Kidney (tissue), 14 donors: ENCODE measurements around the gene PXDN. TPM values are rescaled to one million over a fixed set of nuclear protein-coding genes. Genes with fewer than 3 reads are reported as not detected.
A peak's percentile ranks its signal among the peaks of the same experiment; 100 is the strongest.

Source experiments
- DNase-seq, 5 donors: peaks; one replicate each; pipeline ENCODE4 v3.0.0-alpha.2; 2013 to 2020
- FAIRE-seq: peaks from 2 replicates; lab custom pipeline; 2012; peaks lifted over from hg19 to GRCh38; lab: Jason Lieb, UNC
- H3K27ac ChIP-seq, 2 donors: one replicate each; pipeline ENCODE4 v1.7.0; 2013; ENCODE audit warnings: low read depth in 2 of 2, low read length in 2 of 2, inconsistent platforms in 1 of 2
- H3K27me3 ChIP-seq: one replicate; pipeline ENCODE4 v1.7.1; 2013; ENCODE audit warnings: low read length, inconsistent platforms; ENCODE audit not compliant: control insufficient read depth, insufficient read depth
- H3K36me3 ChIP-seq, 3 donors: one replicate each; pipeline versions ENCODE4 v1.7.0 to v1.7.1; 2013; ENCODE audit warnings: low read length in 3 of 3, control low read depth in 1 of 3, inconsistent platforms in 1 of 3; ENCODE audit not compliant: insufficient read depth in 3 of 3, control insufficient read depth in 2 of 3
- H3K4me1 ChIP-seq, 3 donors: one replicate each; pipeline versions ENCODE4 v1.7.0 to v1.7.1; 2013; ENCODE audit warnings: low read length in 3 of 3, inconsistent platforms in 1 of 3, low read depth in 1 of 3; ENCODE audit not compliant: control insufficient read depth in 2 of 3, insufficient read depth in 2 of 3
- H3K4me3 ChIP-seq, 3 donors: one replicate each; pipeline versions ENCODE4 v1.7.0 to v1.8.1; 2013; ENCODE audit warnings: low read length in 3 of 3, control low read depth in 1 of 3, inconsistent platforms in 1 of 3
- H3K9ac ChIP-seq, 3 donors: one replicate each; pipeline versions ENCODE4 v1.7.0 to v1.7.1; 2013; ENCODE audit warnings: low read length in 3 of 3, control low read depth in 1 of 3, inconsistent platforms in 1 of 3
- H3K9me3 ChIP-seq, 3 donors: one replicate each; pipeline versions ENCODE4 v1.7.0 to v1.7.1; 2013; ENCODE audit warnings: low read length in 3 of 3, control low read depth in 1 of 3, inconsistent platforms in 1 of 3; ENCODE audit not compliant: control insufficient read depth in 2 of 3, insufficient read depth in 1 of 3
- intact Hi-C: fragments of 100-400 bp; cut with DNase I; formaldehyde crosslinking; loops from one replicate; pipeline ENCODE4 v1.11.1; 2022
- polyA plus RNA-seq: library from polyadenylated mRNA; stranded (reverse); fragments of 350-450 nt; fragmentation: Illumina TruSeq; extraction: RNeasy Lipid Tissue Mini Kit (QIAGEN cat#74804); gene quantifications from one replicate; pipeline ENCODE4 v1.2.3, GENCODE V29; 2014; ENCODE audit warnings: low read depth, low replicate concordance; ENCODE audit not compliant: insufficient read depth
- total RNA-seq: library from RNA; stranded (reverse); fragmentation: NEBNext Ultra II Directional; extraction: Animal tissue kit (Norgen Biotek cat#: 25700); gene quantifications from one replicate; pipeline ENCODE4 v1.2.1, GENCODE V29; 2021
- TF ChIP-seq, protein P1 (sequence below): IDR thresholded peaks from 3 replicates; pipeline ENCODE4 v1.5.1; 2012; ENCODE audit warnings: mild to moderate bottlenecking, moderate library complexity, borderline replicate concordance; ENCODE audit not compliant: insufficient read depth; ENCODE audit errors: extremely low read depth
- donor health status: control.
- donor health status: control.
- donor health status: control.
- donor health status: control.
- donor health status: control.
- donor health status: DM: yes; HTN: yes; CAD: no.
- donor health status: Normal renal cell carcinoma (clear cell type).

PXDN gene
- total and polyA plus RNA-seq, 2 donors from 2014 or later: 4.7 to 42.3 TPM

DNA sequence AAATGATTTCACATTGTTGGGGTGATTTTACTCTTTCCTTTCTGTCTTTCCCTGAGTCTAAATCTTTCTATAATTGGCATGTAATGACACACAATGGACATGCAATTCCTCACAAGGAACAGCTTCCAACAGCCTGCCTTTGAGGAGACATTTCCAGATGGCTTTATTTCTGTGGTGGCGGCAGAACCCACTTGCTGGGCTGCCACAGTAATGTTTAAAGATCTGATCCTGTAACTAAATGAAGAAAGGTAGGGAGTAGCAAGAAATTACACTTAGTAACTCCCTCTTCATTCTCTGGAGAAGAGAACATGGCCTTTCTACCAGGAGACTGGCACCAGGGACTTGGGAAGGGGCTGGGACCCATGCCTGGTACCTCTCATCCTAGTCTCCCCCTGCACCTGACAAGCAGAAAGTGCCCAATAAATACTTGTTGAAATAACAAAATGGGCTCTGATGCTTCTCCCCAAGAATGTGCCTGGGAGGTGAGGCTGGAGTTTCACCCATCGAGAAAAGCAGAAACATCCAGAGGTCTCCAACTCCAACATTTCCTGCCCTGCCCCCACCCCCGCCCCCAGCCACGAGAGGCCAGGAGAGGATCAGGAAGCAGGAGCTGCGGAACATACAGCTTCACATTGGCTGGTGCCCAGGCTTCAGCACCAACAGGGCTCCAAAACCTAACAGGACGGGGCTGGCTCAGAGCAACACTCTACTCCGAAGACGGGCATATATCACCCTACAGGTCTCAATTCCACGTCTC, 92.1 kb downstream of the PXDN start:
- TF ChIP-seq, protein P1, sequence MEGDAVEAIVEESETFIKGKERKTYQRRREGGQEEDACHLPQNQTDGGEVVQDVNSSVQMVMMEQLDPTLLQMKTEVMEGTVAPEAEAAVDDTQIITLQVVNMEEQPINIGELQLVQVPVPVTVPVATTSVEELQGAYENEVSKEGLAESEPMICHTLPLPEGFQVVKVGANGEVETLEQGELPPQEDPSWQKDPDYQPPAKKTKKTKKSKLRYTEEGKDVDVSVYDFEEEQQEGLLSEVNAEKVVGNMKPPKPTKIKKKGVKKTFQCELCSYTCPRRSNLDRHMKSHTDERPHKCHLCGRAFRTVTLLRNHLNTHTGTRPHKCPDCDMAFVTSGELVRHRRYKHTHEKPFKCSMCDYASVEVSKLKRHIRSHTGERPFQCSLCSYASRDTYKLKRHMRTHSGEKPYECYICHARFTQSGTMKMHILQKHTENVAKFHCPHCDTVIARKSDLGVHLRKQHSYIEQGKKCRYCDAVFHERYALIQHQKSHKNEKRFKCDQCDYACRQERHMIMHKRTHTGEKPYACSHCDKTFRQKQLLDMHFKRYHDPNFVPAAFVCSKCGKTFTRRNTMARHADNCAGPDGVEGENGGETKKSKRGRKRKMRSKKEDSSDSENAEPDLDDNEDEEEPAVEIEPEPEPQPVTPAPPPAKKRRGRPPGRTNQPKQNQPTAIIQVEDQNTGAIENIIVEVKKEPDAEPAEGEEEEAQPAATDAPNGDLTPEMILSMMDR: no peak
- H3K9ac ChIP-seq: no peak overlapping the region
- no peaks in the 10 kb centered on the region for H3K27me3 ChIP-seq
- peaks cover 0 to 2% (median 0%) of the 10 kb centered on the region in 3 donors for H3K9me3 ChIP-seq
- H3K36me3 ChIP-seq: peaks cover 0 to 4% (median 0%) of the 10 kb centered on the region in 3 donors
- no peak for FAIRE-seq
- peak overlapping the region; percentile 33 to 63 for H3K27ac ChIP-seq
- H3K4me3 ChIP-seq: no peak overlapping the region
- H3K4me1 ChIP-seq: peaks cover 0 to 6% (median 0%) of the 10 kb centered on the region in 3 donors
- DNase-seq: peak in 2 of 5 donors; percentile 18 to 28
- intact Hi-C loops: no loop called here

DNA sequence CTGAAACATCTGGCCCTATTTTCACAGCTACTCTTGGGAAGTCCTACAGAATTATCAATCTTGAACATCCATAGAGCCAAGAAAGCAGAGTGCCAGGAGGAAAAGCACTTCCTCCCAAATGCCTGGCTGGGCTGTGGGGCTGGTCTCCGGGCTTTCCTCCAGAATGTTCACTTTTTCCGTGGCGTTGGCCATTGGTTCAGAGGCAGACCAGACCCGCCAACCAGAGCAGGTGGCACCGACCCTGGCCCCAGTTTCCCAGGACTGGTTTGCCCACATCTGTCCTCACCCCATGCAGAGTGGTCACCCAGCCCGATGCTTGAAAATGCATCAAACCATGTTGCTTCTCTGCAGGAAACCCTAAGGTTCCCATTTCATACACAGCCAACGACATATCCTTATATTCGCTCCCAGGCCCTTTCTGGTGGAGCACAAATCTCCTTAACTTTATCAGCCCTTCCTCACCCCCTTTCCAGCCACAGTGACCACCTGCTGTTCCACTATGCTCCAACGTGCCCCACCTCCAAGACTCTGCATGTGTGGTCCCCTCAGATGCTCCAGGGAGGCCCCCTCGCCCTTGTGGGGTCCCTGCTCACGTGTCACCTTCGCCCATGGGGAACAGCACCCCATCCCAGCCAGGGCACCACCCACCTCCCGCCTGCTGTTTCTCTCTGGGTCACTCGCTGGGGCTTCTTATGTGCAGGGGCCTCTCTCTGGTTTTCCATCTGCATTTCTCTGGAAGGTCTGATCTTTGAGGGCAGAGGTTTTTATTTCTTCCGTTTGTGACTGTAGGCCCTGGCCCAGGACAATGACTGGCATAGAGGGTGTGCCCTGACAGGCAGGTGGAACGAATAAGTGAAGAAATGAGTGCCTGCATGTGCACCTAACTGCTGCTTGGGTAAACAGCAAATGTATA, 92.9 kb downstream of the PXDN start:
- FAIRE-seq (no peak), DNase-seq (no peak)
- H3K27ac ChIP-seq: no peak overlapping the region
- intact Hi-C loops: no loop called here
- H3K4me3 ChIP-seq: no peak overlapping the region
- no peaks in the 10 kb centered on the region for H3K27me3 ChIP-seq
- peaks cover 0 to 2% (median 0%) of the 10 kb centered on the region in 3 donors for H3K9me3 ChIP-seq
- H3K9ac ChIP-seq: no peak overlapping the region
- TF ChIP-seq, protein P1: no peak
- H3K36me3 ChIP-seq: peaks cover 0 to 4% (median 0%) of the 10 kb centered on the region in 3 donors
- peaks cover 0 to 6% (median 0%) of the 10 kb centered on the region in 3 donors for H3K4me1 ChIP-seq

DNA sequence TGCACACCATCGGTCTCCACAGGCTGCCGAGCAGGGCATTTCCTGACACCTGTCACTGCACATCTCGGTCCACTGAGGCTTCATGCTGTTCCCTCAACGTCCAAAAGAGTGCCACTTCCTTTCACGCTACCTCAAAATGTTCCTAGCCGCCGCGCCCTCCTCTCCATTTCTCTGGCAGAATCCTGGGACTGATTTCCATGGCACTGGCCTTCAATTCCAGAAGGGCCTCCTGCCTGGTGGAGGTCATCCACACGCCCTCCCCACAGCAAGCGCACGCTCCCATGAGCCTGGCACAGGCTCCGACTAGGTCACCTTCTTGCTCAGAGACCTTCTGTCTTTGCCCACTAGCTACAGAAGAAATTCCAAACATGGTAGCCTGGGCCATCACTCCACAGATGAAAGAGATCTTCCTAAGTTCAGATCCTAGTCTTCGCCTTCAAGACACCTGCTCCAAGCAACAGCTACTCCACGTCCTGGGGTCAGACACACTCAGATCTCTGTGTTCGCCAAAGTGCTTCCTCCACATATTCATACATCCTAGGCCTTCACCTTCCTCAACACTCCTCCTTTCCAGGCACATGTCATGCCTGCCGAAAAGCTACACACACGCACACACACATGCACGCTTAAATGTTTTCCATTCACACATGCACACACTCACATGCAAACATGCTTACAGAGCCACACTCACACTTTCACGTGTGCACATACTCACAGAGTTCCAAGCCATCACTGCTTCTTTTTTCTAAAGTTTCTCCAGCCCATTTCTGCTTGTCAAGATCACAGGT, 94.0 kb downstream of the PXDN start:
- no peak for DNase-seq
- H3K27ac ChIP-seq: no peak overlapping the region

More for the DNA sequence above, 94.0 kb downstream of the PXDN start:
- H3K36me3 ChIP-seq: peaks cover 0 to 4% (median 0%) of the 10 kb centered on the region in 3 donors
- H3K9me3 ChIP-seq: peaks cover 0 to 1% (median 0%) of the 10 kb centered on the region in 3 donors
- H3K9ac ChIP-seq: no peak overlapping the region
- H3K4me1 ChIP-seq: peaks cover 0 to 3% (median 0%) of the 10 kb centered on the region in 3 donors
- TF ChIP-seq, protein P1: no peak
- H3K4me3 ChIP-seq: no peak overlapping the region
- FAIRE-seq: no peak
- intact Hi-C loops: no loop called here
- no peaks in the 10 kb centered on the region for H3K27me3 ChIP-seq
